GM23338 (cell line): ENCODE measurements around the gene ELFN1. TPM values are rescaled to one million over a fixed set of nuclear protein-coding genes. Genes with fewer than 3 reads are reported as not detected.

Experiments
- ATAC-seq: fragments of 200-7000 bp; cut with Tn5 transposase; 3 replicates; pipeline ENCODE4 v1.9.1; 2020
- DNase-seq: peaks from one replicate; pipeline ENCODE4 v3.0.0-alpha.2; 2015; ENCODE audit warnings: low spot score
- H2AFZ ChIP-seq: fragments of 200-600 bp; sonication (generic); 2 replicates; pipeline ENCODE4 v1.8.0; 2016; ENCODE audit warnings: antibody characterized with exemption, mild to moderate bottlenecking, moderate library complexity
- H3F3A ChIP-seq: fragments of 200-600 bp; sonication (generic); replicated peaks from 2 replicates; pipeline ENCODE4 v1.8.0; 2017; ENCODE audit warnings: antibody characterized with exemption, mixed run types, low read depth
- H3K27ac ChIP-seq: fragments of 200-600 bp; sonication (generic); 2 replicates; pipeline ENCODE4 v1.6.1; 2016; ENCODE audit warnings: low read depth
- H3K27me3 ChIP-seq: fragments of 200-600 bp; sonication (generic); 2 replicates; pipeline ENCODE4 v1.8.0; 2016; ENCODE audit warnings: mild to moderate bottlenecking, mixed run types, moderate library complexity; ENCODE audit not compliant: insufficient read depth
- H3K36me3 ChIP-seq: fragments of 200-600 bp; sonication (generic); 2 replicates; pipeline ENCODE4 v1.8.0; 2016; ENCODE audit warnings: mild to moderate bottlenecking; ENCODE audit not compliant: insufficient read depth
- H3K4me1 ChIP-seq: fragments of 200-600 bp; sonication (generic); 2 replicates; pipeline ENCODE4 v1.8.0; 2016; ENCODE audit warnings: mild to moderate bottlenecking, moderate library complexity; ENCODE audit not compliant: insufficient read depth
- H3K4me2 ChIP-seq: fragments of 200-600 bp; sonication (generic); 2 replicates; pipeline ENCODE4 v1.7.1; 2017; ENCODE audit warnings: mixed run types
- H3K4me3 ChIP-seq: fragments of 200-600 bp; sonication (generic); 2 replicates; pipeline ENCODE4 v1.6.1; 2016; ENCODE audit warnings: mixed run types
- H3K79me2 ChIP-seq: fragments of 200-600 bp; sonication (generic); replicated peaks from 2 replicates; pipeline ENCODE4 v1.8.0; 2017; ENCODE audit warnings: mild to moderate bottlenecking; ENCODE audit not compliant: insufficient read depth
- H3K9me2 ChIP-seq: fragments of 200-600 bp; sonication (generic); 2 replicates; pipeline ENCODE4 v1.8.0; 2017; ENCODE audit not compliant: insufficient read depth
- H4K20me1 ChIP-seq: fragments of 200-600 bp; sonication (generic); replicated peaks from 2 replicates; pipeline ENCODE4 v1.8.0; 2017; ENCODE audit warnings: mild to moderate bottlenecking; ENCODE audit not compliant: insufficient read depth
- H3K27ac Mint-ChIP-seq: 2 replicates; pipeline ENCODE4 v1.8.0; 2020; ENCODE audit warnings: inconsistent platforms, mild to moderate bottlenecking, moderate library complexity, mixed read lengths
- H3K27me3 Mint-ChIP-seq: 3 replicates; pipeline ENCODE4 v1.8.0; 2022; ENCODE audit warnings: low read depth, mild to moderate bottlenecking, moderate library complexity, mixed read lengths, inconsistent platforms; ENCODE audit not compliant: insufficient read depth, poor library complexity
- H3K36me3 Mint-ChIP-seq: 3 replicates; pipeline ENCODE4 v1.8.0; 2021; ENCODE audit warnings: low read depth, mild to moderate bottlenecking, inconsistent platforms, moderate library complexity, mixed read lengths
- H3K4me1 Mint-ChIP-seq: 3 replicates; pipeline ENCODE4 v1.8.0; 2020; ENCODE audit warnings: mild to moderate bottlenecking, inconsistent platforms, mixed read lengths
- H3K4me3 Mint-ChIP-seq: 3 replicates; pipeline ENCODE4 v1.8.0; 2021; ENCODE audit warnings: moderate library complexity, mild to moderate bottlenecking, inconsistent platforms, mixed read lengths
- H3K9me3 Mint-ChIP-seq: 3 replicates; pipeline ENCODE4 v1.8.0; 2020; ENCODE audit warnings: moderate library complexity, mild to moderate bottlenecking, inconsistent platforms, mixed read lengths
- CREB1 ChIP-seq: fragments of 250-450 bp; sonication (Bioruptor Pico); IDR thresholded peaks from 2 replicates; pipeline ENCODE4 v1.5.0; 2020; ENCODE audit warnings: low read depth, mild to moderate bottlenecking, moderate library complexity
- CTCF ChIP-seq, 2 experiments: fragments of 200-600 bp in 1 of 2; sonication (generic) in 1 of 2; conservative IDR thresholded peaks; 2 replicates each; pipeline versions ENCODE4 v1.5.1 to v1.6.1; 2016 to 2017; ENCODE audit warnings: antibody characterized with exemption in 2 of 2, low read depth in 2 of 2, mild to moderate bottlenecking in 2 of 2, moderate library complexity in 1 of 2
- ETS1 ChIP-seq: IDR thresholded peaks from 2 replicates; pipeline ENCODE4 v1.6.1; 2016; ENCODE audit warnings: antibody characterized with exemption
- EZH2 ChIP-seq: fragments of 200-600 bp; sonication (generic); IDR thresholded peaks from one replicate; pipeline ENCODE4 v1.8.0; 2017; ENCODE audit warnings: antibody characterized with exemption, mild to moderate bottlenecking, low read depth; ENCODE audit not compliant: unreplicated experiment
- EZH2phosphoT487 ChIP-seq: fragments of 200-600 bp; sonication (generic); IDR thresholded peaks from one replicate; pipeline ENCODE4 v1.8.1; 2018; ENCODE audit warnings: antibody characterized with exemption; ENCODE audit not compliant: unreplicated experiment
- JUNB ChIP-seq: IDR thresholded peaks from one replicate; pipeline ENCODE4 v1.6.1; 2016; ENCODE audit warnings: antibody characterized with exemption; ENCODE audit not compliant: unreplicated experiment
- NANOG ChIP-seq: IDR thresholded peaks from 2 replicates; pipeline ENCODE4 v1.6.1; 2016; ENCODE audit warnings: antibody characterized with exemption, borderline replicate concordance
- POLR2AphosphoS5 ChIP-seq: IDR thresholded peaks from 2 replicates; pipeline ENCODE4 v1.6.1; 2016; ENCODE audit warnings: antibody characterized with exemption, low read depth
- REST ChIP-seq: IDR thresholded peaks from one replicate; pipeline ENCODE4 v1.6.1; 2018; ENCODE audit warnings: antibody characterized with exemption; ENCODE audit not compliant: unreplicated experiment
- STAT1 ChIP-seq: IDR thresholded peaks from one replicate; pipeline ENCODE4 v1.6.1; 2016; ENCODE audit warnings: antibody characterized with exemption; ENCODE audit not compliant: unreplicated experiment
- ZNF114 ChIP-seq: fragments of 250-450 bp; sonication (Bioruptor Pico); IDR thresholded peaks from 2 replicates; pipeline ENCODE4 v1.5.0; 2020; ENCODE audit warnings: mild to moderate bottlenecking, moderate library complexity
- ZNF331 ChIP-seq: fragments of 250-450 bp; sonication (Bioruptor Pico); IDR thresholded peaks from 2 replicates; pipeline ENCODE4 v1.5.0; 2020; ENCODE audit warnings: low read depth, mild to moderate bottlenecking, moderate library complexity
- ZNF462 ChIP-seq: fragments of 250-450 bp; sonication (Bioruptor Pico); IDR thresholded peaks from 2 replicates; pipeline ENCODE4 v1.5.0; 2020; ENCODE audit warnings: mild to moderate bottlenecking, moderate library complexity
- polyA plus RNA-seq: library from polyadenylated mRNA; unstranded; fragments of >200 nt; fragmentation: Nextera tagmentation; extraction: Ambion mirVana; gene quantifications from 2 replicates; pipeline ENCODE4 v1.2.1, GENCODE V29; 2016
- total RNA-seq: library from RNA; depleted of rRNA; stranded (reverse); fragments of >200 nt; shearing (Covaris generic); gene quantifications from 2 replicates; pipeline ENCODE4 v1.2.3, GENCODE V29; 2014

The ELFN1 gene
- total and polyA plus RNA-seq, 2 experiments from 2014 or later, result 0.08 to 3.5 TPM

- Histone ChIP-seq H3K4me3 (no peak overlapping the region), H3K4me1 (peaks cover 7% of the 10 kb centered on the region), H4K20me1 (no peaks in the 10 kb centered on the region), H3K27ac (no peak overlapping the region), H3K27me3 (no peaks in the 10 kb centered on the region), H2AFZ (no peak overlapping the region), H3F3A (no peaks in the 10 kb centered on the region), H3K9me2 (0 out of 2 replicates have a peak, but pooled peaks cover 2% of the 10 kb centered on the region), H3K79me2 (no peaks in the 10 kb centered on the region), H3K4me2 (no peak overlapping the region), H3K36me3 (no peaks in the 10 kb centered on the region)
- ATAC-seq (peak; percentile 7; the same call in 2 of the 3 replicates), DNase-seq (no peak)
- no peak overlapping the region for H3K27ac Mint-ChIP-seq
- TF ChIP-seq POLR2AphosphoS5 (no peak), EZH2phosphoT487 (no peak), ZNF331 (CRISPR knock-in tag) (no peak), EZH2 (no peak), ZNF114 (no peak), JUNB (no peak), STAT1 (no peak), NANOG (no peak), CREB1 (CRISPR knock-in tag) (no peak), ETS1 (no peak), REST (no peak), ZNF462 (CRISPR knock-in tag) (no peak), CTCF (conservative IDR thresholded peaks at IDR 0.05; ENCODE audit: low read depth in 2 of 2) (no peak)
- H3K9me3 Mint-ChIP-seq, result no peaks in the 10 kb centered on the region; the same call in 2 of the 3 replicates
- no peak overlapping the region for H3K4me3 Mint-ChIP-seq
- H3K36me3 Mint-ChIP-seq, result no peaks in the 10 kb centered on the region
- peaks cover 20% of the 10 kb centered on the region for H3K4me1 Mint-ChIP-seq
- H3K27me3 Mint-ChIP-seq, result peaks cover 6% of the 10 kb centered on the region
Observed at GRCh38 chr7:1693419-1693990, 23.4 kb downstream of the ELFN1 start.
